Smooth muscle cell (in vitro differentiated cells): Measurements from ENCODE around the gene DCAF8. TPM values are rescaled to one million over a fixed set of nuclear protein-coding genes. Genes with fewer than 3 reads are reported as not detected.

Source experiments
- DNase-seq: peaks from one replicate; lab custom pipeline; 2025; ENCODE audit not compliant: unreplicated experiment; lab: John Stamatoyannopoulos, UW
- H2AFZ ChIP-seq: fragments of 200-600 bp; sonication (generic); 2 replicates; pipeline ENCODE4 v1.6.0; 2016; ENCODE audit warnings: antibody characterized with exemption, low read depth, mild to moderate bottlenecking
- H3F3A ChIP-seq: fragments of 200-600 bp; sonication (generic); 2 replicates; pipeline ENCODE4 v1.6.0; 2017; ENCODE audit warnings: antibody characterized with exemption, low read depth
- H3K27ac ChIP-seq: fragments of 200-600 bp; sonication (generic); 2 replicates; pipeline ENCODE4 v1.5.1; 2016; ENCODE audit warnings: low read depth, mild to moderate bottlenecking
- H3K27me3 ChIP-seq: fragments of 200-600 bp; sonication (generic); 2 replicates; pipeline ENCODE4 v1.6.1; 2016; ENCODE audit warnings: low read depth, mild to moderate bottlenecking
- H3K36me3 ChIP-seq: fragments of 200-600 bp; sonication (generic); 2 replicates; pipeline ENCODE4 v1.5.1; 2016; ENCODE audit warnings: low read depth
- H3K4me1 ChIP-seq: fragments of 200-600 bp; sonication (generic); 2 replicates; pipeline ENCODE4 v1.5.1; 2016; ENCODE audit warnings: low read depth
- H3K4me2 ChIP-seq: fragments of 200-600 bp; sonication (generic); 2 replicates; pipeline ENCODE4 v1.6.0; 2016; ENCODE audit warnings: mild to moderate bottlenecking
- H3K4me3 ChIP-seq: fragments of 200-600 bp; sonication (generic); 2 replicates; pipeline ENCODE4 v1.5.1; 2016; ENCODE audit warnings: mild to moderate bottlenecking
- H3K79me2 ChIP-seq: fragments of 200-600 bp; sonication (generic); 2 replicates; pipeline ENCODE4 v1.6.0; 2016; ENCODE audit warnings: low read depth, mild to moderate bottlenecking
- H3K9ac ChIP-seq: fragments of 200-600 bp; sonication (generic); 2 replicates; pipeline ENCODE4 v1.6.0; 2016; ENCODE audit warnings: low read depth
- H3K9me3 ChIP-seq: fragments of 200-600 bp; sonication (generic); replicated peaks from 2 replicates; pipeline ENCODE4 v1.5.1; 2016; ENCODE audit warnings: low read depth
- H4K20me1 ChIP-seq: fragments of 200-600 bp; sonication (generic); 2 replicates; pipeline ENCODE4 v1.6.0; 2016; ENCODE audit warnings: low read depth
- CTCF ChIP-seq: fragments of 200-600 bp; sonication (generic); IDR thresholded peaks from 2 replicates; pipeline ENCODE4 v1.5.1; 2017; ENCODE audit warnings: borderline replicate concordance, mild to moderate bottlenecking, antibody characterized with exemption; ENCODE audit not compliant: insufficient read depth, poor library complexity, severe bottlenecking
- WGBS: methylation state at CpG from one replicate; pipeline ENCODE4 v1.1.7; 2016; ENCODE audit warnings: low lambda C conversion rate; 5-methylcytosine and 5-hydroxymethylcytosine counted together
- polyA plus RNA-seq: library from polyadenylated mRNA; unstranded; fragments of >200 nt; fragmentation: Nextera tagmentation; extraction: Ambion mirVana; gene quantifications from 2 replicates; pipeline ENCODE4 v1.2.1, GENCODE V29; 2016
- total RNA-seq: library from RNA; depleted of rRNA; stranded (reverse); fragments of >200 nt; gene quantifications from 2 replicates; pipeline ENCODE4 v1.2.3, GENCODE V29; 2014

Gene DCAF8
- total and polyA plus RNA-seq, 2 experiments from 2014 or later, result 63.6 to 79.9 TPM

GRCh38 chr1:160169553-160170399, 92.6 kb downstream of the DCAF8 start:
- Histone ChIP-seq H2AFZ (peak overlapping the region; percentile 8), H3K4me2 (no peak overlapping the region), H3F3A (no peaks in the 10 kb centered on the region), H3K36me3 (no peaks in the 10 kb centered on the region), H4K20me1 (no peaks in the 10 kb centered on the region), H3K79me2 (no peaks in the 10 kb centered on the region), H3K9me3 (no peaks in the 10 kb centered on the region), H3K4me3 (no peak overlapping the region), H3K27me3 (no peaks in the 10 kb centered on the region), H3K4me1 (peaks cover 26% of the 10 kb centered on the region), H3K27ac (no peak overlapping the region), H3K9ac (no peak overlapping the region)
- TF ChIP-seq CTCF, result no peak
- WGBS, result 60% methylated on average over 15 of the region's 15 CpGs
- DNase-seq, result no peak

- Histone ChIP-seq H3K9ac (no peak overlapping the region), H3K27ac (no peak overlapping the region), H3K79me2 (no peaks in the 10 kb centered on the region), H2AFZ (peak overlapping the region; percentile 8), H3K4me1 (peaks cover 26% of the 10 kb centered on the region), H4K20me1 (no peaks in the 10 kb centered on the region), H3K36me3 (no peaks in the 10 kb centered on the region), H3K27me3 (no peaks in the 10 kb centered on the region), H3F3A (no peaks in the 10 kb centered on the region), H3K9me3 (no peaks in the 10 kb centered on the region), H3K4me3 (no peak overlapping the region), H3K4me2 (no peak overlapping the region)
- DNase-seq, result no peak
- 60% methylated on average over 13 of the region's 13 CpGs for whole genome bisulfite sequencing
- no peak for TF ChIP-seq CTCF
Observed at GRCh38 chr1:160168609-160169369, 93.6 kb downstream of the DCAF8 start.

- Histone ChIP-seq H2AFZ (no peak overlapping the region), H3K4me1 (peaks cover 26% of the 10 kb centered on the region), H3K36me3 (no peaks in the 10 kb centered on the region), H3F3A (no peaks in the 10 kb centered on the region), H3K79me2 (no peaks in the 10 kb centered on the region), H4K20me1 (no peaks in the 10 kb centered on the region), H3K4me3 (no peak overlapping the region), H3K9me3 (no peaks in the 10 kb centered on the region), H3K4me2 (no peak overlapping the region), H3K27me3 (no peaks in the 10 kb centered on the region), H3K27ac (no peak overlapping the region), H3K9ac (no peak overlapping the region)
- WGBS, result 85% methylated on average over 5 of the region's 5 CpGs
- no peak for DNase-seq
- TF ChIP-seq CTCF, result no peak
Observed at GRCh38 chr1:160168016-160168415, 94.3 kb downstream of the DCAF8 start.
